Endothelial cell of umbilical vein (primary cell): Measurements from ENCODE around the gene STX16.

Source experiments
- CTCF ChIP-seq, 2 donors: IDR thresholded peaks; 1 replicate in 1 of 2; 2 replicates in 1 of 2; pipeline ENCODE4 v1.5.1; 2011; ENCODE audit warnings: low read length in 2 of 2, mild to moderate bottlenecking in 2 of 2, moderate library complexity in 2 of 2, control low read depth in 1 of 2, inconsistent platforms in 1 of 2, low read depth in 1 of 2; ENCODE audit not compliant: insufficient read depth in 1 of 2; ENCODE audit errors: extremely low read depth in 1 of 2
- EZH2 ChIP-seq: IDR thresholded peaks from 2 replicates; pipeline ENCODE4 v1.6.1; 2012; ENCODE audit warnings: borderline replicate concordance, low read depth, mild to moderate bottlenecking, moderate library complexity, low read length, inconsistent platforms; ENCODE audit not compliant: severe bottlenecking
- POLR2A ChIP-seq: IDR thresholded peaks from 2 replicates; pipeline ENCODE4 v1.6.1; 2012; ENCODE audit warnings: low read depth, mild to moderate bottlenecking, control low read depth, low read length

GRCh38 chr20:58709013-58709702 lies 58.1 kb downstream of the STX16 start:
- TF ChIP-seq CTCF (IDR thresholded peaks at IDR 0.05; ENCODE audit: extremely low read depth in 1 of 2, insufficient read depth in 1 of 2, low read depth in 1 of 2, low read length in 2 of 2) (no peak), EZH2 (no peak), POLR2A (no peak)
